ENCODE measurements around the gene ALOX5. TPM values are rescaled to one million over a fixed set of nuclear protein-coding genes. Genes with fewer than 3 reads are reported as not detected.

Gene ALOX5
- total RNA-seq, 3 donors from 2014 or later = 8.2 to 14.9 (median 14.3) TPM

DNA sequence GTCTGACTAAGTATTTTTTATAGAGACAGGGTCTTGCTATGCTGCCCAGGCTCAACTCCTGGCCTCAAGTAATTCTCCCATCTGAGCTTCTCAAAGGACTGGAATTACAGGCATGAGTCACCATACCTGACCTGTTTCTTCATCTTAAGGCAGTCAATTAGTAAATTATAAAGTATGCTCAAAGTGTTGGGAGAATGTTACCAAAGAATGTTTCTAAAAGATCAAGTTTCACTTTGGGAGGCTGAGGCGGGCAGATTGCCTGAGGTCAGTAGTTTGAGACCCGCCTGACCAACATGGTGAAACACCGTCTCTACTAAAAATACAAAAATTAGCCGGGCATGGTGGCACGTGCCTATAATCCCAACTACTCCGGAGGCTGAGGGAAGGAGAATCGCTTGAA is 117.0 kb downstream of the ALOX5 start:
- Histone ChIP-seq H3K9me3 (peaks cover 4% of the 10 kb centered on the region), H3K36me3 (ENCODE audit: low read depth) (no peaks in the 10 kb centered on the region), H3K4me1 (ENCODE audit: low read depth) (no peaks in the 10 kb centered on the region), H3K4me3 (no peak overlapping the region)
- intact Hi-C loops (cut with DNase I, micrococcal nuclease) = no loop called here
- no peak for DNase-seq
- no peak for ATAC-seq
- TF ChIP-seq, protein P1, sequence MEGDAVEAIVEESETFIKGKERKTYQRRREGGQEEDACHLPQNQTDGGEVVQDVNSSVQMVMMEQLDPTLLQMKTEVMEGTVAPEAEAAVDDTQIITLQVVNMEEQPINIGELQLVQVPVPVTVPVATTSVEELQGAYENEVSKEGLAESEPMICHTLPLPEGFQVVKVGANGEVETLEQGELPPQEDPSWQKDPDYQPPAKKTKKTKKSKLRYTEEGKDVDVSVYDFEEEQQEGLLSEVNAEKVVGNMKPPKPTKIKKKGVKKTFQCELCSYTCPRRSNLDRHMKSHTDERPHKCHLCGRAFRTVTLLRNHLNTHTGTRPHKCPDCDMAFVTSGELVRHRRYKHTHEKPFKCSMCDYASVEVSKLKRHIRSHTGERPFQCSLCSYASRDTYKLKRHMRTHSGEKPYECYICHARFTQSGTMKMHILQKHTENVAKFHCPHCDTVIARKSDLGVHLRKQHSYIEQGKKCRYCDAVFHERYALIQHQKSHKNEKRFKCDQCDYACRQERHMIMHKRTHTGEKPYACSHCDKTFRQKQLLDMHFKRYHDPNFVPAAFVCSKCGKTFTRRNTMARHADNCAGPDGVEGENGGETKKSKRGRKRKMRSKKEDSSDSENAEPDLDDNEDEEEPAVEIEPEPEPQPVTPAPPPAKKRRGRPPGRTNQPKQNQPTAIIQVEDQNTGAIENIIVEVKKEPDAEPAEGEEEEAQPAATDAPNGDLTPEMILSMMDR (IDR thresholded peaks at IDR 0.05) = no peak

Other genes starting within 250 kb of the ALOX5 start
- gene OR13A1, start 58.6 kb upstream of the ALOX5 start, total RNA-seq = not detected